IPS-15b (cell line): ENCODE data around the gene SMIM27.
"Not testable (repeated sequence)": the region's sequence is repeated elsewhere in the genome, so short reads cannot be mapped to it uniquely, and the experiment has no call there.

Experiments used
- H3K27me3 ChIP-seq: one replicate; pipeline ENCODE4 v1.6.1; 2013; ENCODE audit warnings: low read length; ENCODE audit not compliant: control insufficient read depth, insufficient read depth
- H3K36me3 ChIP-seq: one replicate; pipeline ENCODE4 v1.6.1; 2013; ENCODE audit warnings: low read length; ENCODE audit not compliant: control insufficient read depth, insufficient read depth
- H3K4me1 ChIP-seq: one replicate; pipeline ENCODE4 v1.6.1; 2013; ENCODE audit warnings: mild to moderate bottlenecking, low read length; ENCODE audit not compliant: control insufficient read depth, insufficient read depth
- H3K4me3 ChIP-seq: one replicate; pipeline ENCODE4 v1.5.1; 2013; ENCODE audit warnings: low read depth, low read length
- H3K9ac ChIP-seq: one replicate; pipeline ENCODE4 v1.6.1; 2013; ENCODE audit warnings: low read depth, mild to moderate bottlenecking, low read length
- H3K9me3 ChIP-seq: one replicate; pipeline ENCODE4 v1.6.1; 2013; ENCODE audit warnings: mild to moderate bottlenecking, low read length; ENCODE audit not compliant: control insufficient read depth, insufficient read depth

SMIM27 gene

GRCh38 chr9:32526707-32527048 lies 25.4 kb upstream of the SMIM27 start:
- H3K36me3 ChIP-seq = no peaks in the 10 kb centered on the region
- no peaks in the 10 kb centered on the region for H3K9me3 ChIP-seq
- peak overlapping the region; percentile 73 for H3K4me3 ChIP-seq
- H3K9ac ChIP-seq = no peak overlapping the region
- H3K27me3 ChIP-seq = no peaks in the 10 kb centered on the region
- H3K4me1 ChIP-seq = no peaks in the 10 kb centered on the region

- no peaks in the 10 kb centered on the region for H3K9me3 ChIP-seq
- no peak overlapping the region for H3K9ac ChIP-seq
- H3K4me1 ChIP-seq = no peaks in the 10 kb centered on the region
- no peak overlapping the region for H3K4me3 ChIP-seq
- H3K36me3 ChIP-seq = no peaks in the 10 kb centered on the region
- no peaks in the 10 kb centered on the region for H3K27me3 ChIP-seq
Observed at GRCh38 chr9:32533336-32533735, 18.8 kb upstream of the SMIM27 start.

GRCh38 chr9:32533816-32534215 lies 18.3 kb upstream of the SMIM27 start:
- H3K9me3 ChIP-seq = no peaks in the 10 kb centered on the region
- no peaks in the 10 kb centered on the region for H3K27me3 ChIP-seq
- no peak overlapping the region for H3K9ac ChIP-seq
- H3K36me3 ChIP-seq = no peaks in the 10 kb centered on the region
- no peaks in the 10 kb centered on the region for H3K4me1 ChIP-seq
- no peak overlapping the region for H3K4me3 ChIP-seq

GRCh38 chr9:32543047-32543446 lies 9.1 kb upstream of the SMIM27 start:
- H3K9me3 ChIP-seq = no peaks in the 10 kb centered on the region
- no peaks in the 10 kb centered on the region for H3K36me3 ChIP-seq
- H3K27me3 ChIP-seq = no peaks in the 10 kb centered on the region
- H3K9ac ChIP-seq = no peak overlapping the region
- no peaks in the 10 kb centered on the region for H3K4me1 ChIP-seq
- no peak overlapping the region for H3K4me3 ChIP-seq

- Histone ChIP-seq H3K9ac (no peak overlapping the region), H3K4me3 (no peak overlapping the region), H3K9me3 (no peaks in the 10 kb centered on the region), H3K4me1 (peaks cover 4% of the 10 kb centered on the region), H3K27me3 (no peaks in the 10 kb centered on the region), H3K36me3 (no peaks in the 10 kb centered on the region)
Observed at GRCh38 chr9:32545884-32546283, 6.2 kb upstream of the SMIM27 start.

- not testable (repeated sequence) for H3K9ac ChIP-seq, H3K36me3 ChIP-seq, H3K4me3 ChIP-seq, H3K9me3 ChIP-seq, H3K4me1 ChIP-seq, H3K27me3 ChIP-seq
Observed at GRCh38 chr9:32548213-32548612, 3.9 kb upstream of the SMIM27 start.

GRCh38 chr9:32550150-32550561 lies 2.0 kb upstream of the SMIM27 start:
- H3K9me3 ChIP-seq = no peaks in the 10 kb centered on the region
- H3K27me3 ChIP-seq = no peaks in the 10 kb centered on the region
- peak overlapping the region; percentile 86 for H3K4me3 ChIP-seq
- H3K9ac ChIP-seq = peak overlapping the region; percentile 86
- peaks cover 9% of the 10 kb centered on the region for H3K4me1 ChIP-seq
- no peaks in the 10 kb centered on the region for H3K36me3 ChIP-seq

- H3K4me3 ChIP-seq = peak overlapping the region; percentile 86
- peak overlapping the region; percentile 86 for H3K9ac ChIP-seq
- peaks cover 9% of the 10 kb centered on the region for H3K4me1 ChIP-seq
- H3K36me3 ChIP-seq = no peaks in the 10 kb centered on the region
- no peaks in the 10 kb centered on the region for H3K27me3 ChIP-seq
- H3K9me3 ChIP-seq = no peaks in the 10 kb centered on the region
Observed at GRCh38 chr9:32550562-32551275, 1.4 kb upstream of the SMIM27 start.

GRCh38 chr9:32551276-32552051 lies 663 bp upstream of the SMIM27 start:
- Histone ChIP-seq H3K9ac (peak overlapping the region; percentile 82), H3K4me1 (peaks cover 9% of the 10 kb centered on the region), H3K9me3 (no peaks in the 10 kb centered on the region), H3K27me3 (no peaks in the 10 kb centered on the region), H3K36me3 (no peaks in the 10 kb centered on the region), H3K4me3 (peak overlapping the region; percentile 86)

- H3K9me3 ChIP-seq = no peaks in the 10 kb centered on the region
Observed at GRCh38 chr9:32554107-32554506, 2.0 kb downstream of the SMIM27 start.

GRCh38 chr9:32554591-32554990 lies 2.5 kb downstream of the SMIM27 start:
- peaks cover 6% of the 10 kb centered on the region for H3K4me1 ChIP-seq
- H3K9ac ChIP-seq = no peak overlapping the region
- no peaks in the 10 kb centered on the region for H3K27me3 ChIP-seq
- no peaks in the 10 kb centered on the region for H3K36me3 ChIP-seq
- H3K9me3 ChIP-seq = no peaks in the 10 kb centered on the region
- H3K4me3 ChIP-seq = no peak overlapping the region

More at GRCh38 chr9:32554107-32554506, 2.0 kb downstream of the SMIM27 start:
- Histone ChIP-seq H3K4me1 (peaks cover 9% of the 10 kb centered on the region), H3K36me3 (no peaks in the 10 kb centered on the region), H3K27me3 (no peaks in the 10 kb centered on the region), H3K9ac (no peak overlapping the region), H3K4me3 (no peak overlapping the region)

GRCh38 chr9:32558408-32558934 lies 6.3 kb downstream of the SMIM27 start:
- Histone ChIP-seq H3K4me3 (no peak overlapping the region), H3K9me3 (no peaks in the 10 kb centered on the region), H3K4me1 (peaks cover 2% of the 10 kb centered on the region), H3K36me3 (no peaks in the 10 kb centered on the region), H3K9ac (no peak overlapping the region), H3K27me3 (no peaks in the 10 kb centered on the region)
